Lung (tissue), 12 donors: ENCODE data around the gene ADGRD1. TPM values are rescaled to one million over a fixed set of nuclear protein-coding genes. Genes with fewer than 3 reads are reported as not detected.

Experiments used
- ATAC-seq: fragments of 200-7000 bp; cut with Tn5 transposase; one replicate; pipeline ENCODE4 v1.9.1; 2020; ENCODE audit warnings: moderate number of reproducible peaks; ENCODE audit not compliant: insufficient read depth, low FRiP score
- DNase-seq, 3 donors: peaks; one replicate each; pipeline ENCODE4 v3.0.0-alpha.2; 2013 to 2017
- H3K27ac ChIP-seq, 2 donors: one replicate each; pipeline ENCODE4 v1.5.1; 2013; ENCODE audit warnings: mild to moderate bottlenecking in 2 of 2, moderate library complexity in 2 of 2, control low read depth in 1 of 2, inconsistent platforms in 1 of 2, low read depth in 1 of 2, low read length in 1 of 2
- H3K27me3 ChIP-seq, 3 donors: one replicate each; pipeline ENCODE4 v1.5.1; 2013; ENCODE audit warnings: low read length in 2 of 3; ENCODE audit not compliant: control insufficient read depth in 3 of 3, insufficient read depth in 3 of 3
- H3K36me3 ChIP-seq, 4 donors: one replicate each; pipeline ENCODE4 v1.5.1; 2013; ENCODE audit warnings: low read length in 4 of 4, mild to moderate bottlenecking in 1 of 4, moderate library complexity in 1 of 4; ENCODE audit not compliant: control insufficient read depth in 4 of 4, insufficient read depth in 4 of 4
- H3K4me1 ChIP-seq, 5 donors: one replicate each; pipeline ENCODE4 v1.5.1; 2013; ENCODE audit warnings: low read length in 5 of 5, mild to moderate bottlenecking in 2 of 5, moderate library complexity in 1 of 5; ENCODE audit not compliant: control insufficient read depth in 5 of 5, insufficient read depth in 5 of 5
- H3K4me3 ChIP-seq: one replicate; pipeline ENCODE4 v1.5.1; 2013; ENCODE audit warnings: mild to moderate bottlenecking, control low read depth, moderate library complexity
- H3K9ac ChIP-seq, 2 donors: one replicate each; pipeline ENCODE4 v1.5.1; 2013; ENCODE audit warnings: low read length in 2 of 2, control low read depth in 1 of 2; ENCODE audit not compliant: insufficient read depth in 1 of 2
- H3K9me3 ChIP-seq, 4 donors: one replicate each; pipeline ENCODE4 v1.5.1; 2013; ENCODE audit warnings: low read length in 3 of 4, mild to moderate bottlenecking in 1 of 4, moderate library complexity in 1 of 4; ENCODE audit not compliant: control insufficient read depth in 4 of 4, insufficient read depth in 3 of 4
- WGBS, 2 donors: extraction: QIAGEN DNeasy Blood & Tissue Kit; methylation state at CpG; one replicate each; pipeline ENCODE4 v1.1.7; 2013; 5-methylcytosine and 5-hydroxymethylcytosine counted together
- polyA plus RNA-seq, 2 donors: library from polyadenylated mRNA; stranded (reverse); fragments of 200-250 nt; gene quantifications; one replicate each; pipeline ENCODE4 v1.2.1, GENCODE V29; 2013
- total RNA-seq, 2 donors: library from RNA; depleted of rRNA in 1 of 2; stranded (reverse); fragments of >200 nt in 1 of 2; gene quantifications; one replicate each; pipeline ENCODE4 v1.2.1, GENCODE V29; 2014 to 2021
- TF ChIP-seq, protein P1 (sequence below): IDR thresholded peaks from 2 replicates; pipeline ENCODE4 v1.5.1; 2012; ENCODE audit warnings: mild to moderate bottlenecking; ENCODE audit errors: control extremely low read depth, extremely low read depth
- donor health status: control.
- donor health status: control.
- donor health status: Bipolar disorder and iron deficiency.
- donor health status: healthy.
- donor health status: DM: yes; HTN: yes; CAD: no.

The ADGRD1 gene
- total and polyA plus RNA-seq, 4 donors = 23.5 to 85.6 (median 46.7) TPM

GRCh38 chr12:131135786-131136538 is 182.3 kb downstream of the ADGRD1 start:
- H3K36me3 ChIP-seq = peaks cover 0 to 26% (median 0%) of the 10 kb centered on the region in 4 donors
- no peak overlapping the region for H3K9ac ChIP-seq
- H3K4me1 ChIP-seq = peaks cover 0 to 5% (median 0%) of the 10 kb centered on the region in 5 donors
- H3K27me3 ChIP-seq = peaks cover 0 to 3% (median 0%) of the 10 kb centered on the region in 3 donors
- DNase-seq (no peak), ATAC-seq (no peak)
- no peak overlapping the region for H3K4me3 ChIP-seq
- H3K9me3 ChIP-seq = no peaks in the 10 kb centered on the region
- H3K27ac ChIP-seq = no peak overlapping the region
- TF ChIP-seq, protein P1, sequence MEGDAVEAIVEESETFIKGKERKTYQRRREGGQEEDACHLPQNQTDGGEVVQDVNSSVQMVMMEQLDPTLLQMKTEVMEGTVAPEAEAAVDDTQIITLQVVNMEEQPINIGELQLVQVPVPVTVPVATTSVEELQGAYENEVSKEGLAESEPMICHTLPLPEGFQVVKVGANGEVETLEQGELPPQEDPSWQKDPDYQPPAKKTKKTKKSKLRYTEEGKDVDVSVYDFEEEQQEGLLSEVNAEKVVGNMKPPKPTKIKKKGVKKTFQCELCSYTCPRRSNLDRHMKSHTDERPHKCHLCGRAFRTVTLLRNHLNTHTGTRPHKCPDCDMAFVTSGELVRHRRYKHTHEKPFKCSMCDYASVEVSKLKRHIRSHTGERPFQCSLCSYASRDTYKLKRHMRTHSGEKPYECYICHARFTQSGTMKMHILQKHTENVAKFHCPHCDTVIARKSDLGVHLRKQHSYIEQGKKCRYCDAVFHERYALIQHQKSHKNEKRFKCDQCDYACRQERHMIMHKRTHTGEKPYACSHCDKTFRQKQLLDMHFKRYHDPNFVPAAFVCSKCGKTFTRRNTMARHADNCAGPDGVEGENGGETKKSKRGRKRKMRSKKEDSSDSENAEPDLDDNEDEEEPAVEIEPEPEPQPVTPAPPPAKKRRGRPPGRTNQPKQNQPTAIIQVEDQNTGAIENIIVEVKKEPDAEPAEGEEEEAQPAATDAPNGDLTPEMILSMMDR = no peak
- WGBS, 2 donors = 88 to 90% methylated on average over 19 of the region's 19 CpGs

GRCh38 chr12:131136539-131136872 is 182.8 kb downstream of the ADGRD1 start:
- Histone ChIP-seq H3K4me1 (peaks cover 0 to 5% (median 0%) of the 10 kb centered on the region in 5 donors), H3K27me3 (peaks cover 0 to 3% (median 0%) of the 10 kb centered on the region in 3 donors), H3K4me3 (no peak overlapping the region), H3K36me3 (peaks cover 0 to 23% (median 0%) of the 10 kb centered on the region in 4 donors), H3K9me3 (no peaks in the 10 kb centered on the region), H3K27ac (no peak overlapping the region), H3K9ac (no peak overlapping the region)
- no peak for DNase-seq
- TF ChIP-seq, protein P1 = no peak
- ATAC-seq = no peak
- 89 to 95% methylated on average over 13 of the region's 13 CpGs for WGBS, 2 donors

DNA sequence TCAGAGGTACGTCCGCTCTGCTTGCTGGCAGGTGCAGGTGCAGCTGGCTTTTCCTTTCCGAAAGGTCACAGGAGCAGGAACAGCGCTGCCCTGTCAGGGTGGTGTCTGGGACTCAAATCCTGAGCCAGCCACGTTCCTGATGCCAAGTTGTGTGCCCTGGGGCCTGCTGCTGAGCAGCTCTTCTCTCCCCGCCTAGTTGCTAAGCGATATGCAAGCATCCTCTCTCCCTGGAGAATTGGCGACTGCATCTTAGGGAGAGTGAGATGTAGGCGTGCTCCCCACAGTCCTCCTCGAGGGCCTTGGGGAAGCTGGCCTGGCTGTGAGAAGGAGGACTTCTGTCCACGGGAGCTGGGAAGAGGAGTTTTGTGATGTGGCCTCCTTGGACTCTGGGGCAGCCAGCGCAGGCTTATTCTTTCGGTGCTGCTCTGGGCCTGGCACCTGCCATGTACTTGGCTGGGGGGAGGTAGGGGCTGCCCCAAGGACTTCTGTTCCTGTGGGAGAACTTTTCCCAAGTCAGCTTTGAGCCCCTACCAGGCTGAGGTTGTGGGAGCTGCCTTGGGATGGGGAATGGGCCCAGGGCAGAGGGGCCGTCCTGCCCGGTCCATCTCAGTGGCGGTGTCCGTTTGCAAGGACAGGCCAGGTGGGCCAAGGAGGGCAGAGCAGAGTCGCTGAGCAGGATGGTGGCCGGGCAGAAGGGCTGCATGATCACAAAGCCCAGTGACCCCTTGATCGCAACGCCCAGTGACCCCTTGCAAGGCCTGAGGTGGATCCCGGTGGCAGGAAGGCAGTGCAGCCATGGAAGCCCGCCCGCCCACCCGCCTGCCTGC is 183.5 kb downstream of the ADGRD1 start:
- peaks cover 0 to 21% (median 0%) of the 10 kb centered on the region in 4 donors for H3K36me3 ChIP-seq
- TF ChIP-seq, protein P1 = no peak
- H3K27ac ChIP-seq = no peak overlapping the region
- H3K4me3 ChIP-seq = no peak overlapping the region
- 86% methylated on average over 25 of the region's 25 CpGs for WGBS, 2 donors
- peaks cover 0 to 2% (median 0%) of the 10 kb centered on the region in 5 donors for H3K4me1 ChIP-seq
- H3K9ac ChIP-seq = no peak overlapping the region
- ATAC-seq (no peak), DNase-seq (no peak)
- peaks cover 0 to 3% (median 0%) of the 10 kb centered on the region in 3 donors for H3K27me3 ChIP-seq
- H3K9me3 ChIP-seq = no peaks in the 10 kb centered on the region
